Measurements from ENCODE around the gene ARFGEF2.
"Not testable (repeated sequence)": the region's sequence is repeated elsewhere in the genome, so short reads cannot be mapped to it uniquely, and the experiment has no call there.

ARFGEF2 gene

DNA sequence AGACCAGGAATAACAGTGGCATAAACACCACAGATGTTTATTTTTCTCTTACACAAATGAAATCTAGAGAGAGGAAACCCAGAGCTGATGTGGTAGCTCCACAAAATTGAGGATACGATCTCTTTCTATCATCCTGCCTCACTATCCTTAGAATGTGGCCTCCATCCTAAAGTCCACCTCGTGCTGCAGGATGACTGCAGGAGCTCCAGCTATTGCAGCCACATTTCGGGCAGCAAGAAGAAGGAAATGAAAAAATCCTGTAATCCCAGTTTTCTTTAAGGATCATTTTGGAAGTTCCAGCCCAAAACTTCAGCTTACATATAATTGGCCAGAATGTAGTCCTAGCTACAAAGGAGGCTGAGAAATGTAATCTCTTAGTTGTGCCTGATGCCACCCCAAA lies 41.2 kb upstream of the ARFGEF2 start:
- no peak for DNase-seq (ENCODE audit: extremely low read depth, low read depth)
- TF ChIP-seq, protein P1, sequence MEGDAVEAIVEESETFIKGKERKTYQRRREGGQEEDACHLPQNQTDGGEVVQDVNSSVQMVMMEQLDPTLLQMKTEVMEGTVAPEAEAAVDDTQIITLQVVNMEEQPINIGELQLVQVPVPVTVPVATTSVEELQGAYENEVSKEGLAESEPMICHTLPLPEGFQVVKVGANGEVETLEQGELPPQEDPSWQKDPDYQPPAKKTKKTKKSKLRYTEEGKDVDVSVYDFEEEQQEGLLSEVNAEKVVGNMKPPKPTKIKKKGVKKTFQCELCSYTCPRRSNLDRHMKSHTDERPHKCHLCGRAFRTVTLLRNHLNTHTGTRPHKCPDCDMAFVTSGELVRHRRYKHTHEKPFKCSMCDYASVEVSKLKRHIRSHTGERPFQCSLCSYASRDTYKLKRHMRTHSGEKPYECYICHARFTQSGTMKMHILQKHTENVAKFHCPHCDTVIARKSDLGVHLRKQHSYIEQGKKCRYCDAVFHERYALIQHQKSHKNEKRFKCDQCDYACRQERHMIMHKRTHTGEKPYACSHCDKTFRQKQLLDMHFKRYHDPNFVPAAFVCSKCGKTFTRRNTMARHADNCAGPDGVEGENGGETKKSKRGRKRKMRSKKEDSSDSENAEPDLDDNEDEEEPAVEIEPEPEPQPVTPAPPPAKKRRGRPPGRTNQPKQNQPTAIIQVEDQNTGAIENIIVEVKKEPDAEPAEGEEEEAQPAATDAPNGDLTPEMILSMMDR (IDR thresholded peaks at IDR 0.05; ENCODE audit: low read depth, low read length, missing control alignments): no peak
- no peak overlapping the region for H3K4me3 ChIP-seq (replicated peaks; ENCODE audit: low read depth, low read length)

DNA sequence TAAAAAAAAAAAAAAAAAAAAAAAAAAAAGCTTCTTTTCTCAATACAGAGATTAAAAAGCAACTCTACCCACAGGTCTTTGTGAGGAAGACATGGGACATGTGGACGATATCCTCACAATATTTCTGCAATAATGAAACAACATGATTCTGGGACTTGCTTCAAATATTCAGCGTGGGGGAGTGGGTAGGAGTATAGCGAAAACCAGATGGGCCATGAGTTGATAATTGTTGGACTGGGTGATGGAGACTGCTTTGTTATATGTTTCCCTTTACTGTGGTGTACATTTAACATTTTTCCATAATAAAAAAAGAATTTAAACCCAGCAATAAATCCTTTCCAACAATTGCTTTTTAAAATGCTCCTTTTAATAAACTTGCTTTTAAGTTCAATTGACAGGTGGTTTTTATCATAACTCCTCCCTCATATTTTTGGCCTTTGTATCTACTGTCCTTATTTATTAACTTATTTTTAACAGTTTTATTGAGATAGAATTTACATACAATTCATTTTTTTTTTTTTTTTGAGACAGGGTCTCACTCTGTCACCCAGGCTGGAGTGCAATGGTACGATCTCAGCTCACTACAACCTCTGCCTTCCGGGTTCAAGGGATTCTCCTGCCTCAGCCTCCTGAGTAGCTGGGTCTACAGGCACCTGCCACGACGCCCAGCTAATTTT lies 40.4 kb upstream of the ARFGEF2 start:
- DNase-seq (ENCODE audit: extremely low read depth, low read depth): no peak
- TF ChIP-seq, protein P1 (IDR thresholded peaks at IDR 0.05; ENCODE audit: low read depth, low read length, missing control alignments): no peak
- H3K4me3 ChIP-seq (replicated peaks; ENCODE audit: low read depth, low read length): no peak overlapping the region

- DNase-seq (ENCODE audit: extremely low read depth, low read depth): no peak
- H3K4me3 ChIP-seq (replicated peaks; ENCODE audit: low read depth, low read length): no peak overlapping the region
- TF ChIP-seq, protein P1 (IDR thresholded peaks at IDR 0.05; ENCODE audit: low read depth, low read length, missing control alignments): no peak
Measured at GRCh38 chr20:48885237-48885636, 36.3 kb upstream of the ARFGEF2 start.

DNA sequence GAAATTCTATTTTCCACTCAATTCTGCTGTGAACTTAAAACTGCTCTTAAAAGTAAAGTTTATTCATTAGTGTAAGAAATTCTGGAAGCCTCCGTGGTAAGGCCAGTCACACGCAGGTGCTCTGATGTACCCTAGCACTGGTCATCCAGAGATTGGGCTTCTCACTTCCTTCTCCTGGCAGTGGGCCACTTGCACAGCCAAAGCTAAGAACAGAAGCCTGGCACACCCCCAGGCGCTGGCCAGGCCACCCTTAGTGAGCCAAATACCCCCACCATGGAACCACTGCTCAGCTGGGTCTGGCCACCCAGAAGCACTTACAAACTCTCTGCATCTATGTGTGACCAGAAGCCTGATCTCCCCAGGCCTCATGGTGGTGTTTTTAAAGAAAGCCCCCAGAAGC lies 35.3 kb upstream of the ARFGEF2 start:
- no peak for DNase-seq (ENCODE audit: extremely low read depth, low read depth)
- no peak overlapping the region for H3K4me3 ChIP-seq (replicated peaks; ENCODE audit: low read depth, low read length)
- TF ChIP-seq, protein P1 (IDR thresholded peaks at IDR 0.05; ENCODE audit: low read depth, low read length, missing control alignments): no peak

- DNase-seq (ENCODE audit: extremely low read depth, low read depth): no peak
- no peak overlapping the region for H3K4me3 ChIP-seq (replicated peaks; ENCODE audit: low read depth, low read length)
- TF ChIP-seq, protein P1 (IDR thresholded peaks at IDR 0.05; ENCODE audit: low read depth, low read length, missing control alignments): no peak
Measured at GRCh38 chr20:48886811-48887210, 34.7 kb upstream of the ARFGEF2 start.

DNA sequence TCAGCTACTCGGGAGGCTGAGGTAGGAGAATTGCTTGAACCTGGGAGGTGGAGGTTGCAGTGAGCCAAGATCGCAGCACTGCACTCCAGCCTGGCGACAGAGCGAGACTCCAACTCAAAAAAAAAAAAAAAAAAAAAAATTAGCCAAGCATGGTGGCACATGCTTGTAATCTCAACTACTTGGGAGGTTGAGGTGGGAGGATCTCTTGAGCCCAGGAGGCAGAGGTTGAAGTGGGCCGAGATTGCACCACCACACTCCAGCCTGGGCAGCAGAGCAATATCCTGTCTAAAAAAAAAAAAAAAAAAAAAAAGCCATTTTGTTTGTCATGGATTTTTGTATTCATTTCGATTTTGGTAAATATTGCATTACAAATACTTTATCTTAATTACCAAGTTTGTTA lies 33.0 kb upstream of the ARFGEF2 start:
- H3K4me3 ChIP-seq (replicated peaks; ENCODE audit: low read depth, low read length); DNase-seq (ENCODE audit: extremely low read depth, low read depth): not testable (repeated sequence)

DNA sequence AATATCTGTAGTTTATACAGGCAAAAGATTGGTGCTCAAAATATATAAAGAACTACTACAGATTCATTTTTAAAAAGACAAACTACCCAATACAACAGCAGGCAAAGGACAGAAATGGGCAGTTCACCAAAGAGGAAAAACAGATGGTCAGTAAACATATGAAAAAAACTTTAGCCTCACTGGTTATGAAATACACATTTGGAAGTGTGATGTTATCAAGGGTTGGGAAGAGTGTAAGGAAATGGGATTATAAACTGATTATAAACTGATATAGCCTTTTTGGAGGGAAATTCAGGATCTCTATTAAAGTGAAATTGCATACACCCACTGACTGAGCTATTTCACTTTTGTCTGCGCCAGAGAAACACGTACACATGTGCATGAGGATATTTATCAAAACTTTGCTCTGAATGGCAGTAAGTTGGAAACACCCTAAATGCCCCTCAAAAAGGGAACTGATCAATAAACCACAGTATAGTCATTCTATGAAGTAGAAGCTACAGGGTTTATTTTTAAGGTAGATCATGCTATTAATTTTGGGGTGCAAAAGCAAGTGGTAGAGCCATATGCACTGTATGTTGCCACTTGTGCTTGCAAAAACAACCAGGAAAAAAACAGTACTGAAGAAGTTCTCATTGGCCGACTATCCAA lies 32.2 kb upstream of the ARFGEF2 start:
- H3K4me3 ChIP-seq (replicated peaks; ENCODE audit: low read depth, low read length): no peak overlapping the region
- TF ChIP-seq, protein P1 (IDR thresholded peaks at IDR 0.05; ENCODE audit: low read depth, low read length, missing control alignments): no peak
- DNase-seq (ENCODE audit: extremely low read depth, low read depth): no peak

All from HFF-Myc (cell line).